GM23338 (cell line): ENCODE data around the gene TLE6. TPM values are rescaled to one million over a fixed set of nuclear protein-coding genes. Genes with fewer than 3 reads are reported as not detected.
A peak's percentile ranks its signal among the peaks of the same experiment; 100 is the strongest.

Experiments used
- ATAC-seq: fragments of 200-7000 bp; cut with Tn5 transposase; 3 replicates; pipeline ENCODE4 v1.9.1; 2020
- DNase-seq: peaks from one replicate; pipeline ENCODE4 v3.0.0-alpha.2; 2015; ENCODE audit warnings: low spot score
- H2AFZ ChIP-seq: fragments of 200-600 bp; sonication (generic); 2 replicates; pipeline ENCODE4 v1.8.0; 2016; ENCODE audit warnings: antibody characterized with exemption, mild to moderate bottlenecking, moderate library complexity
- H3F3A ChIP-seq: fragments of 200-600 bp; sonication (generic); replicated peaks from 2 replicates; pipeline ENCODE4 v1.8.0; 2017; ENCODE audit warnings: antibody characterized with exemption, mixed run types, low read depth
- H3K27ac ChIP-seq: fragments of 200-600 bp; sonication (generic); 2 replicates; pipeline ENCODE4 v1.6.1; 2016; ENCODE audit warnings: low read depth
- H3K27me3 ChIP-seq: fragments of 200-600 bp; sonication (generic); 2 replicates; pipeline ENCODE4 v1.8.0; 2016; ENCODE audit warnings: mild to moderate bottlenecking, mixed run types, moderate library complexity; ENCODE audit not compliant: insufficient read depth
- H3K36me3 ChIP-seq: fragments of 200-600 bp; sonication (generic); 2 replicates; pipeline ENCODE4 v1.8.0; 2016; ENCODE audit warnings: mild to moderate bottlenecking; ENCODE audit not compliant: insufficient read depth
- H3K4me1 ChIP-seq: fragments of 200-600 bp; sonication (generic); 2 replicates; pipeline ENCODE4 v1.8.0; 2016; ENCODE audit warnings: mild to moderate bottlenecking, moderate library complexity; ENCODE audit not compliant: insufficient read depth
- H3K4me2 ChIP-seq: fragments of 200-600 bp; sonication (generic); 2 replicates; pipeline ENCODE4 v1.7.1; 2017; ENCODE audit warnings: mixed run types
- H3K4me3 ChIP-seq: fragments of 200-600 bp; sonication (generic); 2 replicates; pipeline ENCODE4 v1.6.1; 2016; ENCODE audit warnings: mixed run types
- H3K79me2 ChIP-seq: fragments of 200-600 bp; sonication (generic); replicated peaks from 2 replicates; pipeline ENCODE4 v1.8.0; 2017; ENCODE audit warnings: mild to moderate bottlenecking; ENCODE audit not compliant: insufficient read depth
- H3K9me2 ChIP-seq: fragments of 200-600 bp; sonication (generic); 2 replicates; pipeline ENCODE4 v1.8.0; 2017; ENCODE audit not compliant: insufficient read depth
- H4K20me1 ChIP-seq: fragments of 200-600 bp; sonication (generic); replicated peaks from 2 replicates; pipeline ENCODE4 v1.8.0; 2017; ENCODE audit warnings: mild to moderate bottlenecking; ENCODE audit not compliant: insufficient read depth
- H3K27ac Mint-ChIP-seq: 2 replicates; pipeline ENCODE4 v1.8.0; 2020; ENCODE audit warnings: inconsistent platforms, mild to moderate bottlenecking, moderate library complexity, mixed read lengths
- H3K27me3 Mint-ChIP-seq: 3 replicates; pipeline ENCODE4 v1.8.0; 2022; ENCODE audit warnings: low read depth, mild to moderate bottlenecking, moderate library complexity, mixed read lengths, inconsistent platforms; ENCODE audit not compliant: insufficient read depth, poor library complexity
- H3K36me3 Mint-ChIP-seq: 3 replicates; pipeline ENCODE4 v1.8.0; 2021; ENCODE audit warnings: low read depth, mild to moderate bottlenecking, inconsistent platforms, moderate library complexity, mixed read lengths
- H3K4me1 Mint-ChIP-seq: 3 replicates; pipeline ENCODE4 v1.8.0; 2020; ENCODE audit warnings: mild to moderate bottlenecking, inconsistent platforms, mixed read lengths
- H3K4me3 Mint-ChIP-seq: 3 replicates; pipeline ENCODE4 v1.8.0; 2021; ENCODE audit warnings: moderate library complexity, mild to moderate bottlenecking, inconsistent platforms, mixed read lengths
- H3K9me3 Mint-ChIP-seq: 3 replicates; pipeline ENCODE4 v1.8.0; 2020; ENCODE audit warnings: moderate library complexity, mild to moderate bottlenecking, inconsistent platforms, mixed read lengths
- CREB1 ChIP-seq: fragments of 250-450 bp; sonication (Bioruptor Pico); IDR thresholded peaks from 2 replicates; pipeline ENCODE4 v1.5.0; 2020; ENCODE audit warnings: low read depth, mild to moderate bottlenecking, moderate library complexity
- CTCF ChIP-seq, 2 experiments: fragments of 200-600 bp in 1 of 2; sonication (generic) in 1 of 2; conservative IDR thresholded peaks; 2 replicates each; pipeline versions ENCODE4 v1.5.1 to v1.6.1; 2016 to 2017; ENCODE audit warnings: antibody characterized with exemption in 2 of 2, low read depth in 2 of 2, mild to moderate bottlenecking in 2 of 2, moderate library complexity in 1 of 2
- ETS1 ChIP-seq: IDR thresholded peaks from 2 replicates; pipeline ENCODE4 v1.6.1; 2016; ENCODE audit warnings: antibody characterized with exemption
- EZH2 ChIP-seq: fragments of 200-600 bp; sonication (generic); IDR thresholded peaks from one replicate; pipeline ENCODE4 v1.8.0; 2017; ENCODE audit warnings: antibody characterized with exemption, mild to moderate bottlenecking, low read depth; ENCODE audit not compliant: unreplicated experiment
- EZH2phosphoT487 ChIP-seq: fragments of 200-600 bp; sonication (generic); IDR thresholded peaks from one replicate; pipeline ENCODE4 v1.8.1; 2018; ENCODE audit warnings: antibody characterized with exemption; ENCODE audit not compliant: unreplicated experiment
- JUNB ChIP-seq: IDR thresholded peaks from one replicate; pipeline ENCODE4 v1.6.1; 2016; ENCODE audit warnings: antibody characterized with exemption; ENCODE audit not compliant: unreplicated experiment
- NANOG ChIP-seq: IDR thresholded peaks from 2 replicates; pipeline ENCODE4 v1.6.1; 2016; ENCODE audit warnings: antibody characterized with exemption, borderline replicate concordance
- POLR2AphosphoS5 ChIP-seq: IDR thresholded peaks from 2 replicates; pipeline ENCODE4 v1.6.1; 2016; ENCODE audit warnings: antibody characterized with exemption, low read depth
- REST ChIP-seq: IDR thresholded peaks from one replicate; pipeline ENCODE4 v1.6.1; 2018; ENCODE audit warnings: antibody characterized with exemption; ENCODE audit not compliant: unreplicated experiment
- STAT1 ChIP-seq: IDR thresholded peaks from one replicate; pipeline ENCODE4 v1.6.1; 2016; ENCODE audit warnings: antibody characterized with exemption; ENCODE audit not compliant: unreplicated experiment
- ZNF114 ChIP-seq: fragments of 250-450 bp; sonication (Bioruptor Pico); IDR thresholded peaks from 2 replicates; pipeline ENCODE4 v1.5.0; 2020; ENCODE audit warnings: mild to moderate bottlenecking, moderate library complexity
- ZNF331 ChIP-seq: fragments of 250-450 bp; sonication (Bioruptor Pico); IDR thresholded peaks from 2 replicates; pipeline ENCODE4 v1.5.0; 2020; ENCODE audit warnings: low read depth, mild to moderate bottlenecking, moderate library complexity
- polyA plus RNA-seq: library from polyadenylated mRNA; unstranded; fragments of >200 nt; fragmentation: Nextera tagmentation; extraction: Ambion mirVana; gene quantifications from 2 replicates; pipeline ENCODE4 v1.2.1, GENCODE V29; 2016
- total RNA-seq: library from RNA; depleted of rRNA; stranded (reverse); fragments of >200 nt; shearing (Covaris generic); gene quantifications from 2 replicates; pipeline ENCODE4 v1.2.3, GENCODE V29; 2014

Gene TLE6
- total and polyA plus RNA-seq, 2 experiments from 2014 or later: 2.4 TPM

GRCh38 chr19:2950286-2951124 lies 26.9 kb upstream of the TLE6 start (continued):
- TF ChIP-seq CTCF (conservative IDR thresholded peaks at IDR 0.05; ENCODE audit: low read depth in 2 of 2) (no peak), JUNB (no peak), ZNF331 (CRISPR knock-in tag) (no peak), NANOG (no peak), EZH2phosphoT487 (no peak), ZNF114 (CRISPR knock-in tag) (no peak), EZH2 (no peak), REST (no peak), ETS1 (peak; percentile 85), POLR2AphosphoS5 (peak; percentile 98), CREB1 (peak; percentile 69)

- peaks cover 6% of the 10 kb centered on the region; the same call in 2 of the 3 replicates for H3K4me1 Mint-ChIP-seq
- H3K36me3 Mint-ChIP-seq: peaks cover 5% of the 10 kb centered on the region; the same call in 2 of the 3 replicates
- Histone ChIP-seq H3K4me2 (no peak overlapping the region), H3K27ac (no peak overlapping the region), H3K36me3 (no peaks in the 10 kb centered on the region), H3K9me2 (no peaks in the 10 kb centered on the region), H3F3A (0 out of 2 replicates have a peak, but pooled peaks cover 3% of the 10 kb centered on the region), H3K4me1 (peaks cover 8% of the 10 kb centered on the region), H2AFZ (no peak overlapping the region), H4K20me1 (peaks cover 9% of the 10 kb centered on the region; the same call in 1 of the 2 replicates), H3K79me2 (peaks cover 14% of the 10 kb centered on the region), H3K4me3 (no peak overlapping the region), H3K27me3 (no peaks in the 10 kb centered on the region)
- H3K27me3 Mint-ChIP-seq: peaks cover 6% of the 10 kb centered on the region
- ATAC-seq (no peak), DNase-seq (no peak)
- H3K4me3 Mint-ChIP-seq: no peak overlapping the region
- H3K9me3 Mint-ChIP-seq: no peaks in the 10 kb centered on the region
- TF ChIP-seq REST (no peak), CTCF (conservative IDR thresholded peaks at IDR 0.05; ENCODE audit: low read depth in 2 of 2) (no peak), STAT1 (no peak), POLR2AphosphoS5 (no peak), NANOG (no peak), EZH2phosphoT487 (no peak), ZNF114 (CRISPR knock-in tag) (no peak), JUNB (no peak), EZH2 (no peak), CREB1 (no peak)
- no peak overlapping the region for H3K27ac Mint-ChIP-seq
Observed at GRCh38 chr19:2952953-2953481, 24.3 kb upstream of the TLE6 start.
